Fibroblast of lung (primary cell): ENCODE data around the gene WASL. TPM values are rescaled to one million over a fixed set of nuclear protein-coding genes. Genes with fewer than 3 reads are reported as not detected.
A peak's percentile ranks its signal among the peaks of the same experiment; 100 is the strongest.

Experiments
- DNase-seq, 2 donors: peaks; one replicate each; pipeline versions ENCODE4 v3.0.0 to v3.0.0-alpha.2; 2010; ENCODE audit warnings: low read depth in 2 of 2
- H2AFZ ChIP-seq: 2 replicates; pipeline ENCODE4 v1.5.1; 2012; ENCODE audit warnings: low read length, control low read depth, inconsistent platforms
- H3K27ac ChIP-seq: 2 replicates; pipeline ENCODE4 v1.5.1; 2011; ENCODE audit warnings: low read length, control low read depth; ENCODE audit not compliant: insufficient read depth
- H3K27me3 ChIP-seq: 2 replicates; pipeline ENCODE4 v1.5.1; 2011; ENCODE audit warnings: mild to moderate bottlenecking, low read length; ENCODE audit not compliant: control insufficient read depth, insufficient read depth
- H3K36me3 ChIP-seq: 2 replicates; pipeline ENCODE4 v1.5.1; 2011; ENCODE audit warnings: low read length; ENCODE audit not compliant: control insufficient read depth, insufficient read depth
- H3K4me1 ChIP-seq: 2 replicates; pipeline ENCODE4 v1.5.1; 2011; ENCODE audit warnings: low read length; ENCODE audit not compliant: control insufficient read depth, insufficient read depth; ENCODE audit errors: extremely low read depth
- H3K4me2 ChIP-seq: 2 replicates; pipeline ENCODE4 v1.5.1; 2011; ENCODE audit warnings: low read length, control low read depth; ENCODE audit not compliant: insufficient read depth; ENCODE audit errors: extremely low read depth
- H3K4me3 ChIP-seq, 4 experiments: fragments of 200-600 bp in 1 of 4; sonication (generic) in 1 of 4; replicated peaks in 1 of 4; 2 replicates each; pipeline ENCODE4 v1.5.1; 2011 to 2016; ENCODE audit warnings: low read length in 4 of 4, low read depth in 3 of 4, mild to moderate bottlenecking in 3 of 4, control low read depth in 2 of 4, inconsistent platforms in 1 of 4, mixed read lengths in 1 of 4; ENCODE audit not compliant: insufficient read depth in 1 of 4; ENCODE audit errors: control extremely low read depth in 1 of 4
- H3K79me2 ChIP-seq: 2 replicates; pipeline ENCODE4 v1.5.1; 2012; ENCODE audit warnings: mild to moderate bottlenecking, low read length, inconsistent platforms; ENCODE audit not compliant: control insufficient read depth, insufficient read depth
- H3K9ac ChIP-seq: 2 replicates; pipeline ENCODE4 v1.5.1; 2011; ENCODE audit warnings: mild to moderate bottlenecking, low read length, control low read depth; ENCODE audit not compliant: insufficient read depth
- H3K9me3 ChIP-seq: 2 replicates; pipeline ENCODE4 v1.5.1; 2012; ENCODE audit warnings: low read depth, low read length; ENCODE audit not compliant: control insufficient read depth, insufficient read depth
- H4K20me1 ChIP-seq: 2 replicates; pipeline ENCODE4 v1.5.1; 2011; ENCODE audit warnings: low read length; ENCODE audit not compliant: control insufficient read depth, insufficient read depth; ENCODE audit errors: extremely low read depth
- EZH2 ChIP-seq: IDR thresholded peaks from 2 replicates; pipeline ENCODE4 v1.5.1; 2012; ENCODE audit warnings: low read length, control low read depth, mild to moderate bottlenecking; ENCODE audit errors: missing control alignments
- polyA plus RNA-seq, 2 donors: library from polyadenylated mRNA; depleted of rRNA in 1 of 2; stranded (reverse) in 1 of 2; unstranded in 1 of 2; fragments of >200 nt; gene quantifications; 2 replicates each; pipeline ENCODE4 v1.2.1, GENCODE V29; 2011 to 2012; ENCODE audit warnings: missing spikeins in 1 of 2
- total RNA-seq: library from RNA; depleted of rRNA; stranded (reverse); fragments of >200 nt; gene quantifications from 2 replicates; pipeline ENCODE4 v1.2.1, GENCODE V29; 2014
- TF ChIP-seq, protein P1 (sequence below), 2 donors: IDR thresholded peaks in 1 of 2; conservative IDR thresholded peaks in 1 of 2; 1 replicate in 1 of 2; 2 replicates in 1 of 2; pipeline ENCODE4 v1.5.1; 2011 to 2012; ENCODE audit warnings: low read length in 2 of 2, control low read depth in 1 of 2, inconsistent platforms in 1 of 2, low read depth in 1 of 2, mild to moderate bottlenecking in 1 of 2

WASL gene
- total and polyA plus RNA-seq, 2 donors (not counting 1 experiment from before 2014, with no cell fraction given) = 15.4 to 21.0 TPM

DNA sequence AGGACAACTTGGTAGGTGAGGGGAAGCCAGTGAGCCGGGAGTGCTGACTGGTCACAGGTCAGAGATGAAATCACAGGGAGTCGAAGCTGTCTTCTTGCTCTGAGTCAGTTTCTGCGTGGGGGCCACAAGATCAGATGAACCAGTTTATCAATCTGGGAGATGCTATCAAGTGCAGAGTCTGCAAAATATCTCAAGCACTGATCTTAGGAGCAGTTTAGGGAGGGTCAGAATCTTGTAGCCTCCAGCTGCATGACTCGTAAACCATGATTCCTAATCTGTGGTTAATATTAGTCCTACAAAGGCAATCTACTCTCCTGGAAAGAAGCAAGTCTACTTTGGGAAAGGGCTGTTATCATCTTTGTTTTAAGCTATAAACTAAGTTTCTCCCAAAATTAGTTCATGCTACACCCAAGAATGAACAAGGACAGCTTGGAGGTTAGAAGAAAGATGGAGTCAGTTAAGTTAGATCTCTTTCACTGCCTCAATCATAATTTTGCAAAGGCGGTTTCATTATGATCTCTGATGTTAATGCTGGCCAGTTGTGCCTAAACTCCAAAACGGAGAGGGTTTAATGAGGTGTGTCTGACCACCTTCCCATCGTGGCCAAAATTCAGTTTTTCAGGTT is 101.6 kb downstream of the WASL start:
- no peaks in the 10 kb centered on the region for H3K79me2 ChIP-seq
- no peak for TF ChIP-seq EZH2
- TF ChIP-seq, protein P1, sequence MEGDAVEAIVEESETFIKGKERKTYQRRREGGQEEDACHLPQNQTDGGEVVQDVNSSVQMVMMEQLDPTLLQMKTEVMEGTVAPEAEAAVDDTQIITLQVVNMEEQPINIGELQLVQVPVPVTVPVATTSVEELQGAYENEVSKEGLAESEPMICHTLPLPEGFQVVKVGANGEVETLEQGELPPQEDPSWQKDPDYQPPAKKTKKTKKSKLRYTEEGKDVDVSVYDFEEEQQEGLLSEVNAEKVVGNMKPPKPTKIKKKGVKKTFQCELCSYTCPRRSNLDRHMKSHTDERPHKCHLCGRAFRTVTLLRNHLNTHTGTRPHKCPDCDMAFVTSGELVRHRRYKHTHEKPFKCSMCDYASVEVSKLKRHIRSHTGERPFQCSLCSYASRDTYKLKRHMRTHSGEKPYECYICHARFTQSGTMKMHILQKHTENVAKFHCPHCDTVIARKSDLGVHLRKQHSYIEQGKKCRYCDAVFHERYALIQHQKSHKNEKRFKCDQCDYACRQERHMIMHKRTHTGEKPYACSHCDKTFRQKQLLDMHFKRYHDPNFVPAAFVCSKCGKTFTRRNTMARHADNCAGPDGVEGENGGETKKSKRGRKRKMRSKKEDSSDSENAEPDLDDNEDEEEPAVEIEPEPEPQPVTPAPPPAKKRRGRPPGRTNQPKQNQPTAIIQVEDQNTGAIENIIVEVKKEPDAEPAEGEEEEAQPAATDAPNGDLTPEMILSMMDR (conservative IDR thresholded peaks at IDR 0.05 in 1 of 2, IDR thresholded peaks at IDR 0.05 in 1 of 2; ENCODE audit: low read depth in 1 of 2, low read length in 2 of 2) = no peak
- no peak overlapping the region for H3K4me2 ChIP-seq
- H3K27me3 ChIP-seq = no peaks in the 10 kb centered on the region
- no peak overlapping the region for H3K27ac ChIP-seq
- H2AFZ ChIP-seq = no peak overlapping the region
- no peaks in the 10 kb centered on the region for H4K20me1 ChIP-seq
- no peak overlapping the region for H3K4me3 ChIP-seq
- no peak overlapping the region for H3K9ac ChIP-seq
- peaks cover 2% of the 10 kb centered on the region for H3K4me1 ChIP-seq
- H3K9me3 ChIP-seq = no peaks in the 10 kb centered on the region
- H3K36me3 ChIP-seq = no peaks in the 10 kb centered on the region
- no peak for DNase-seq

GRCh38 chr7:123645516-123645915 is 103.3 kb downstream of the WASL start:
- H3K36me3 ChIP-seq = no peaks in the 10 kb centered on the region
- H2AFZ ChIP-seq = no peak overlapping the region
- no peak overlapping the region for H3K9ac ChIP-seq
- H3K4me2 ChIP-seq = no peak overlapping the region
- no peaks in the 10 kb centered on the region for H3K9me3 ChIP-seq
- H3K27ac ChIP-seq = no peak overlapping the region
- no peak for TF ChIP-seq EZH2
- TF ChIP-seq, protein P1 (conservative IDR thresholded peaks at IDR 0.05 in 1 of 2, IDR thresholded peaks at IDR 0.05 in 1 of 2; ENCODE audit: low read depth in 1 of 2, low read length in 2 of 2) = no peak
- no peaks in the 10 kb centered on the region for H3K79me2 ChIP-seq
- peaks cover 2% of the 10 kb centered on the region for H3K4me1 ChIP-seq
- no peaks in the 10 kb centered on the region for H3K27me3 ChIP-seq
- DNase-seq = no peak
- no peaks in the 10 kb centered on the region for H4K20me1 ChIP-seq
- H3K4me3 ChIP-seq = no peak overlapping the region

DNA sequence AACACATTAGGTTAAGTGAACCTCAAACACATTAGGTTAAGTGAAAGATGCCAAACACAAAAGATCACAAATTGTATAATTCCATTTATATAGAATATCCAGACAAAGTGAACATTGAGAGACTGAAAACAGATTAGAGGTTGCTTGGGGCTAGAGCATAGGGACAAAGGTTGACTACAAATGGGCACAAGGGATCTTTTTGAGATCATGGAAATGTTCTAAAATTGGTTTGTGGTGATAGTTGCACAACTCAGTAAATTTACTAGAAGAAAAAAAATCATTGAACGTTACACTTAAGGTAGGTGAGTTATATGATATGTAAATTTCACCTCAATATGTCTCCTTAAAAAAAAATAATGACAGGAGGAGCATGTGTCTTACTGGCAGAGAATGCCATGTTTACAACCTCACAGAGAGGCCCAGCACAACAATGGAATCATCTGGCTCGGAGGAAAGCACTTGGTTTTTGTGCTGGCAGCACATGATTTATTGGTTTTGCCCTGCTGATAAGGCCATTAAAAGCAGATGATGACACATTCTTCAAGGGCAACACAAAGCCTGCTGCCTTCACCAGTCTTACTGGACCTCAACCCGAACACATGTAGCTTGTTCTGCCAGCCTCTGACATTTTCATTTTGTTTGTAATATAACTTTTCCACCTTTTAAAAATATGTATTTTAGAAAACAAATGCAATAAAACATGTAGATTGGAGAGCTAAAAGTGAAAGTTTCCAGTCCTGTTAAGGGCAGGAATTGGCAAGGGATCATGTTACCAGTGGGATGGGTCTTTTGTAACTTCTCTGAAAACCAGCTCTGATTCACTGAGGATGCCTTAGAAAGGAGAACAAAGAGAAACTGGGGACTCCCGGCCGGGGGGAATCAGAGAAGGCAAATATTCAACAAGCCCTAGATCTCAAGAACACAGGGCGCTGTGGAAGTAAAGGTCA is 105.0 kb downstream of the WASL start:
- Histone ChIP-seq H3K27ac (no peak overlapping the region), H2AFZ (peak overlapping the region; percentile 38)
- DNase-seq = peak; percentile 81 to 85

More for the DNA sequence above, 105.0 kb downstream of the WASL start:
- H3K9ac ChIP-seq = no peak overlapping the region
- no peaks in the 10 kb centered on the region for H4K20me1 ChIP-seq
- H3K27me3 ChIP-seq = no peaks in the 10 kb centered on the region
- H3K36me3 ChIP-seq = no peaks in the 10 kb centered on the region
- no peak for TF ChIP-seq EZH2
- TF ChIP-seq, protein P1 (conservative IDR thresholded peaks at IDR 0.05 in 1 of 2, IDR thresholded peaks at IDR 0.05 in 1 of 2; ENCODE audit: low read depth in 1 of 2, low read length in 2 of 2) = no peak
- peak overlapping the region; percentile 73 for H3K4me2 ChIP-seq
- no peaks in the 10 kb centered on the region for H3K79me2 ChIP-seq
- peaks cover 2% of the 10 kb centered on the region for H3K4me1 ChIP-seq
- H3K9me3 ChIP-seq = no peaks in the 10 kb centered on the region
- H3K4me3 ChIP-seq = peak overlapping the region; percentile 12 to 46 (median 36)
